RCC 7860 (cell line): Measurements from ENCODE around the gene LAGE3.

Experiments
- DNase-seq: peaks from one replicate; pipeline ENCODE4 v3.0.0-alpha.2; 2015; ENCODE audit warnings: low spot score
- FAIRE-seq: peaks from 2 replicates; lab custom pipeline; 2012; peaks lifted over from hg19 to GRCh38; lab: Jason Lieb, UNC

Gene LAGE3

DNA sequence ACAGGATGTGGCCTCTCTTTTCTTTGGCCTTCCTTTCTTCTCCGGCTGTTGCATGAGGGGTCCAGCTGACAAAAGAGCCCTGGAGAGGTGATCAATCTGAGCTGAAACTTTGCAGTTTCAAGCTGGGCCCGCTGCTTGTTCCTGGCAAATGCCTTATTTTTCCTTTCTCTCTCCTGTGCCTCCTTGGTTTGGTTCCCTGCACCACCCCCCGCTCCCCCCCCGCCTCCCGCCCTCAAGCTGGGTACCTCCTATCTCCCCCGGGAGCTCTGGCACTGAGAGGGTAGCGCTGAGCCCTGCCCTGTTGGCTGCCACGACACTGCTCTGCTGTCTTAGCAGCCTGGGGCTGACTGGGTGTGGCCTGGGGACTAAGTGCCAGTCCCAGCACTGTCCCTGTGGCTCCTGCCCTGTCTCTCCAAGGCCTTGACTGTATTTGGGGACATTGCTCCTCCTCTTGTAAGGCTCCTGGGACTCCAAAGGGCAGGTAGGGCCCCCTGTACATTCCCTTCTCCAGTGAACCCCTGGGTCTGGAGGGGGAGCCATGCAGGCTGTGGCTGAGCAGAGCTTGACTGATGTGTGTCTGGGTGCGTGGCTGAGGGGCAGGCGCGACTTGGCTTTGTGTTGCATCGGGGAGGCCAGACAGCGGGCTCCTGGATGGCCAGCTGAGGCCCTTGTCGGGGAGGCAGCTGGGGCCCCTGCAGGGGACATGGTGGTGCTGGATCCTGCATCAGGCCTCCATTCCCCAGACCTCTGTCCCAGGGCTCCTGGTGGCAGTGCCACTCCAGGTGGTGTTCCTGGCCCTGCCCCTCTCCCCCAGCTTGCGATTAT is 19.9 kb downstream of the LAGE3 start:
- FAIRE-seq, result no peak
- DNase-seq, result peak; percentile 27

DNA sequence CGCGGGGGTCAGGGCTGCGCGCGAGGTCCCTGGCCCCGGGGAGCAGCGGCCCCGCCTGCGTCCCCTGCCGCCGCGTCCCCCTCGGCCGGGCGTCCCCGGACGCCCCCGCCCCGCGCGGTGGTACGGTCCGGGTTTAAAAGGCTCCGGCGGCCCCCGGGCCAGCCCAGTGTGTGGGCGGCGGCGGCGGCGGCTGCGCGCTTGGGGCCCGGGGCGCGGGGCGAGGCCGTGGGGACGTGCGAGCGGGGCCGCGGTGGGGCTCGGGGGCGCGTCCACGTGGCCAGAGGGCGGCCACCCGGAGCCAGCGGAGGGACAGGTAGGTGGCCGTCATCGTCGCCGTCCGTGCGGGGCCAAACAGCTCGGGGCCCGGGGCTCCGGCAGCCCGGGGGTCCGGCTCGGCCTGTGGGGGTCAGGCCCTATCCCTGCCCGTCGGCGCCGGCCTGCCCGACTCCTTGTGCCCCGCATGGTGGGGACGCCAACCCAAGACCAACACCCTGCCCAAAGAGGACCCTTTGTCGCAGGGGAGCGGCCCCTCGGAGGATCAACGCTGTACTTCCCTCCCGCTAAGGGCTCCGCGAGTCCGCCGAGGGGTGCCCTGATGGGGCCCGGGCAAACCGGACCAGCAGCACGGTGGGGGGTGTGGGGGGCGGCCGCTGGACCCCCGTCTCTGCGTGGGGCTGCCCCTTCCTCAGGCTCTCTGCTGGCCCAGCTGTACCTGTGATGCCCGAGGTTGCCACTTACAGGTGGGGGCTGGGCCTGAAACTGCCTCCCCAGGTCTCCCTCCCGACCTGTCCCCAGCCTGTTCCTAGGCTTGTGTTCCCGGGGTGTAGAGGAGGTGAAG is 20.7 kb downstream of the LAGE3 start, which contains the start of gene PLXNA3:
Gene PLXNA3 (plus strand): TSS at position 166 of the 838 bp plus-strand sequence. CDS start 1,903 bp downstream, outside the sequence.
- FAIRE-seq (no peak), DNase-seq (no peak)

DNA sequence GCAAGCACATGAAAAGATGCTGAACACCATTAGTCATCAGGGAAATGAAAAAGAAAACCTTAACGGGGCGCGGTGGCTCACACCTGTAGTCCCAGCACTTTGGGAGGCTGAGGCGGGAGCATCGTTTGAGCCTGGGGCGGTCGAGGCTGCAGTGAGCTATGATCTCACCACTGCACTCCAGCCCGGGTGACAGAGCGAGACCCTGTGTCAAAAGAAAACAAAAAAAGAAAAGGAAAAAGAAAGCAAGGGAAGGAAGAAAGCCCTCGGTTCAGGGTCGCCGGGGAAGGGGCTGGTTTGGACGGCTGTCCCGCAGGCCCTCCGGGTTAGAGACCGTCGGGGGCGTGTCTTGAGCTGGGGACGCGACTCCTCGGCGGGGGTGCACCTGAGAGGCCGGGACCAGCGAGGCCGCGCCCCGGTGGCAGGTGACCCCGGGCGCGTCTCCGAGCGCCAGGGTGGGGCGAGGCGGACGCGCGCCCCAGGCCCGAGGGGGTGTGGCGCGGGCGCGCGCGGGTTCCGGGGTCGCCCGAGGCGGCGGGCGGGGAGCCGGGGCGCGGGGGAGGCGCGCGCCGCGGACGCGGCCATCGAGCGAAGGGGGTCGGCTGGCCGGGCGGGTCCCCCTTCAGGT is 21.5 kb downstream of the LAGE3 start:
- no peak for FAIRE-seq

DNA sequence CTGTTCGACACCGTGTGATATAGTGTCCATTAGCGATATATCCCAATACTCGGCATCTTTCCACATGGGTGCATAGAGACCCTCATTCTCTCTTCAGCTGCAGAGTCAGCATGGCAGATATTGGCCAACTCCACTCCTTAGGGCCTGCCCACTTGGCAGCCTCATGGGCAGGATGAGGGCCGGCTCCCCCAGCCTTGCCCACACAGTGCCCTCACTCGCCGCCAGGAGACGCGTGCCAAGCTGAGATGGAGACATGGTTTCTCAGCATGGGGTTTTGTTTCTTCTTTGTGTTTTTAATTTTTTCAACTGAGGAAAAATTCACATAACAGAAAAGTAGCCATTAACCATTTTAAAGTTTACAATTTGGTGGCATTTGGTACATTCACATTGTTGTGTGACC is 26.3 kb downstream of the LAGE3 start:
- FAIRE-seq (no peak), DNase-seq (no peak)

More for the DNA sequence above, 21.5 kb downstream of the LAGE3 start:
- DNase-seq, result no peak

DNA sequence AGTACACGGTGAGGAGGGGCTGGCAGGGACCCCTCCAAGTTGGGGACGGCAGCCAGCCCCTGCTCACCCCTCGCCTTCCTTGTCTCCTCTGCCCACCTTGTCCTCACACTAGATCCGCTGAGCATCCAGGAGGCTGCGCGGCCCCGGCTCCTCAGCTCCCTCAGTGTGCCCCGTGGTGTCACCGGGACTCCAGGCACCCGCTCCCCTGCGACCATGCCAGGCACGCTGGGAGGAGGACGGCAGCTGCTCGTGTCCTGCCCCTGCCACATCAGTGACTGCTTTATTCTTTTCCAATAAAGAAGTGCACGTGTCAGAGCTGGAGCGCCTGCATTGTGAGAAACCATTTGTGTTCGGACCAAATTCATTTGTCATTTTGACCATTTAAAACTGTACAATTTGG is 28.8 kb downstream of the LAGE3 start:
- no peak for DNase-seq
- no peak for FAIRE-seq

DNA sequence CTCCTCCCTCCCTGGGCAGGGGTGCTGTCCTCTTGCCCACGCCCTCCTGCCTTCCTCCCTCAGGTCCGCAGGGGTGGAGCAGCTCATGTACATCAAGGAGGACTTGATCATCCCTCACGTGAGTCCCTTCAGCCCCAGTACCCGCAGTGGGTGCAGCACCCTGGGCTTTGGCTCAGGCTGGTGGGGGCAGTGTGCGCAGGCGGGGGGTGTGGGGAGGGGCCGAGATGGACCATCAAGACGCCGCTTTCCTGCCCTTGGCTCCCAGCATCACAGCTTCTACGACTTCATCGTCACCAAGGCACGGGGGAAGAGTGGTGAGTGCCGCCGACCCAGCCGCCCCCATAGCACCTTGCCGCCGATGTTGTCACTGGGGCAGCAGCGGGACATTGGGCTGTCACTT is 29.5 kb downstream of the LAGE3 start:
- FAIRE-seq (no peak), DNase-seq (no peak)

DNA sequence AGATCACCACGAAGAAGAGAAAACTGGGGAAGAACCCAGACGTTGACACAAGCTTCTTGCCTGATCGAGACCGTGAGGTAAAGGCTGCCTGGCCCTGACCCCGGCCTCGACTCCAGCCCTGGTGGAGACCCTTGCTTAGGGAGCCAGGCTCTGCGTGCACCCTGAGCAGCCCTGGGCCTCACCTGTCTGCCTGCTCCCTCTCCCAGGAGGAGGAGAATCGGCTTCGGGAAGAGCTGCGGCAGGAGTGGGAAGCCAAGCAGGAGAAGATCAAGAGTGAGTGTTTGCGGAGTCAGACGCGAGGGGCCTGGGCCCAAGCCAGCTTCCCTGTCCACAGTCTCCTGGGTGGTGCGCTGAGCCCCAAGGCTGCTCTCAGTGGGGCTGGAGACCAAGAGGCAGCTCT is 30.6 kb downstream of the LAGE3 start:
- DNase-seq, result no peak
- no peak for FAIRE-seq

DNA sequence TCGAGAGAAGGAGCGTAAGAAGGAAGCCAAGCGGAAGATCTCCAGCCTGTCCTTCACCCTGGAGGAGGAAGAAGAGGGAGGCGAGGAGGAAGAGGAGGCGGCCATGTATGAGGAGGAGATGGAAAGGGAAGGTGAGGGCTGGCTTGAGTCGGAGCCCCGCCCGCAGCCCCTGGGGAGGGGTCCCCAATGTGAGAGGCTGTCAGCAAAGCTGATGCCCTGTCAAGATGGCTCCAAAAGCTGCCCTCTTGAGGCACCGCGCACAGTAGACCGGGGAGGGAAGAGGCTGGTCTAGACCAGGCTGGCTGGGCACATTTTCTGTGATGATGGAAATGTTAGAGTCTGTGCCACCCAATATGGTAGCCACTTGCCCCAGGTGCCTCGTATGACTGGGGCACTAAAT is 32.7 kb downstream of the LAGE3 start:
- FAIRE-seq (no peak), DNase-seq (no peak)

DNA sequence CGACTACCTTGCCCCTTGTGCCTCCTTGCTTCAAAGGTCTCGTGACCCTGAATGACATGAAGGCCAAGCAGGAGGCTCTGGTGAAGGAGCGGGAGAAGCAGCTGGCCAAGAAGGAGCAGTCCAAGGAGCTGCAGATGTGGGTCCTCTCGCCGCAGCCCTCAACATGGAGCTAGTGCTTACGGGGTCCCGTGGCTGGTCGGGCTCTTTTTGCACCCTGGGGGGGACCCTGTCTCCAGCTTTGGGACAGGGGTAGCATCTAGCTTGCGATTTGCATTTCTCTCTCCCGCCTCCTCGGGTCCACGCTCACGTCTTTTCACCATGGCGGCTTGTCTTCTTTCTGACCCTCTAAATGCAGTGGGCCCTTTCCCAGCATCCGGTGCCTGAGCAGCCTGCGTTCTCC is 33.3 kb downstream of the LAGE3 start:
- no peak for FAIRE-seq
- DNase-seq, result no peak

DNA sequence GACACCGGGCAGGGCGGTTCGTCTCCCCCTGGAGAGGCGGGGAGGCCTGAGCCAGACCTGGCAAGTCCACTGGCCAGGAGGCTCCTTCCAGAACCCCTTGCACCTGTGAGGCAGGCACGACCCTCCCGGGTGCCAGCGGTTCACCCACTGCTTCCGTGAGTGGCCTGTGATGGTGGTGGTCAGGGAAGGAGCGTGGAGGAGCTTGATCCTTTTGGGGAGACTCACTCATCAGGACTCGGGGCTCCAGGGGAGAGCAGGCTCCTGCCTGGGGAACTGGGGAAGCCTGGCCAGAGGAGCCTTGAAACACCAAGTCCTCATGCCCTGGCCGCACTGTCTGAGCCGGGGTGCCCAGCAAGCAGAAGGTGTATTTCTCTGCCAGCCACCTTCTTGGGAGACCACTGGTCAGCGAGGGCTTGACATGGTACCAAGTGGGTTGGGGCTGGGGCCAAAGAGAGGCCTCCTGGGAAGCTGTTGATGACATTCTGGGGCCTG is 34.3 kb downstream of the LAGE3 start:
- FAIRE-seq, result no peak

DNA sequence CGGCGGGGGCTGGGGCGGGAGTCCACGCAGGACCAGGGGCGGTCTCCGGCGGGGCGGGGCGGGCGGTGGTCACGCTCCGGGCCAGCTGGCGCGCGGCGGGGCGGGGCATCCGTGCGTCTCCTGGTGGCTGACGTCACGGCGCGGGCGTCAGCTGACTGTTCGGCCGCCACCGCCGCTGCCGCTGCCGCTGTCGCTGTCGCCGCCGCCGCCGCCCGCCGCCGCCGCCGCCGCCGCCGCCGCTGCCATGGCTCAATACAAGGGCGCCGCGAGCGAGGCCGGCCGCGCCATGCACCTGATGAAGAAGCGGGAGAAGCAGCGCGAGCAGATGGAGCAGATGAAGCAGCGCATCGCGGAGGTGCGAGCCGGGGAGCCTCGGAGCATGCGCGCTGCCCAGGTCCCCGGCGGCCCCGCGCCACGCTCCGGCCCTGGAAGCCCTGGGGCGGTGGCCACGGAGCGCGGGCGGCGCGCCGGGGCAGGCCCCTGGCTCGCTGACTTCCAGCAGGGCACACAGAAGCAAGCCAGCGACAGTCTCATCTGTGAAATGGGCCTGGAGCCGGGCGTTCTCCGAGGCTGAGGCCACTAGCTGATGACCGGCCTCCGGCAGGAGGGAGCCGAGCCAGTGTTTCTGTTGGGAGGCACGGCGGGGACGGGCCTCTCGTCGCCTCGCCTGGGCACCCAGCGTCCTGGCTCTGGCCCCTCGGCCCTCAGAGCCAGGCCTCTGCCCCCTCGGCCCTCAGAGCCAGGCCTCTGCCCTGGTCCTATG is 34.9 kb downstream of the LAGE3 start, which contains the start of gene FAM50A:
Gene FAM50A (plus strand): TSS at position 150 of the 763 bp plus-strand sequence. CDS start 95 bp downstream, at position 245.
- FAIRE-seq (no peak), DNase-seq (peak; percentile 20)

More for the DNA sequence above, 34.3 kb downstream of the LAGE3 start:
- DNase-seq, result no peak

DNA sequence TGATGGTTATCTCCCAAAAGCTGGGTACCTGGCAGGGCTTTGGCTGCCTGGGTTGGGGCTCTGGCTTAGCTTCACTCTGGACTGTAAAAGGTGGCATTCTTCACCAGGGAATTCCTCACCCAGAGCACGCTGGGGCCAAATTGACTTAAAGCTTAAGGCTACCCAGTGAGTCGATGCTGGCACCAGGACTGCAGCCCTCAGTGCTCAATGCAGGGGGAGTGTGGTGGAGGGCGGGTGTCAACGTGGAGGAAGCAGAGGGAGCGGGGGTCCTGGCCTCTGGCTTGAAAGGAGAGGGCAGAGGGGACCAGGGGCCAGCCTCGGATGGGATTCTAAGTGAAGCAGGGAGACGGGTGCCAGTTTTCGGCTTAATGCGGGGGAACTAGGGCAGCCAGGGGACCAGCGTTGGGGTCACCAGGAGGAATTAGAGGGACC is 35.6 kb downstream of the LAGE3 start:
- DNase-seq, result no peak
- FAIRE-seq, result no peak

DNA sequence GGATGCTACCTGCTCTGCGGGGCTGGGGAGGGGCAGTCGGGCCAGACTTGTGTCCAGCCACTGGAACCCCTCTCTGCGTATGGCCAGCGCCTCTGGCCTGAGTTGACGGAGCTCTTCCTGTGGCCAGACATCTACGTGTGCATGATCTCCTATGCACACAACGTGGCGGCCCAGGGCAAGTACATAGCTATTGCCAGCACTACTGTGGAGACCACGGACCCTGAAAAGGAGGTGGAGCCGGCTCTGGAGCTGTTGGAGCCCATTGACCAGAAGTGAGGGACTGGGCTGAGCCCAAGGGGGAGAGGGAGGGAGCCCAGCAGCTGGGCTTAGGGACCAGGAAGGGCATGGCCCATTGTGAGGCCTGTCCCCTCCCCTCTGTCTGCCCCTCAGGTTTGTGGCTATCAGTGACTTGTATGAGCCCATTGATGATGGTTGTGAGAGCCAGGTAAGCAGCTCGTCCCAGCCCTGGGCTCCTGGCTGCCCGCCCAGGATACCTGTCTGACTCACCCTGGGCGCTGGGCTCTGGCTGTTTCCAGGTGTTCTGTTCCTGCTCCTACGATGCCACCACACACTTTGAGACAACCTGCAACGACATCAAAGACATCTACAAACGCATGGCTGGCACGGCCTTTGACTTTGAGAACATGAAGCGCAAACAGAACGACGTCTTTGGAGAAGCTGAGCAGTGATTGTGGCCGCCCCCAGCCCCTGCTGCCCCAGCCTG is 36.9 kb downstream of the LAGE3 start:
- DNase-seq (no peak), FAIRE-seq (no peak)

DNA sequence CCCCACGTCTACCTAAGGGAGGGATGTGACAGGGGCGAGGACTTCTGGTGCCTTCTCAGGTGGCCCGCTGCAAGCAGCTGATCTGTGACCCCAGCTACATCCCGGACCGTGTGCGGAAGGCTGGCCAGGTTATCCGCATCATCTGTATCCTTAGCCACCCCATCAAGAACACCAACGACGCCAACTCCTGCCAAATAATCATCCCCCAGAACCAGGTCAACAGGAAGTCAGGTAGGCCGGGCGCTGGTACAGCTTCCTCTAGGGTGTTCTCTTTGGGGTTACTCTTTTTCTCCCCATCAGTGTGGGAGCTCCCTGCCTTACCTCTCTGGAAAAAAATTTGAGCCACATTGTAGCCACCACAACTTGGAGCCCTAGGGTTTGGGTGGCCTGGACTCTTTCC is 37.5 kb downstream of the LAGE3 start:
- no peak for FAIRE-seq
- no peak for DNase-seq

DNA sequence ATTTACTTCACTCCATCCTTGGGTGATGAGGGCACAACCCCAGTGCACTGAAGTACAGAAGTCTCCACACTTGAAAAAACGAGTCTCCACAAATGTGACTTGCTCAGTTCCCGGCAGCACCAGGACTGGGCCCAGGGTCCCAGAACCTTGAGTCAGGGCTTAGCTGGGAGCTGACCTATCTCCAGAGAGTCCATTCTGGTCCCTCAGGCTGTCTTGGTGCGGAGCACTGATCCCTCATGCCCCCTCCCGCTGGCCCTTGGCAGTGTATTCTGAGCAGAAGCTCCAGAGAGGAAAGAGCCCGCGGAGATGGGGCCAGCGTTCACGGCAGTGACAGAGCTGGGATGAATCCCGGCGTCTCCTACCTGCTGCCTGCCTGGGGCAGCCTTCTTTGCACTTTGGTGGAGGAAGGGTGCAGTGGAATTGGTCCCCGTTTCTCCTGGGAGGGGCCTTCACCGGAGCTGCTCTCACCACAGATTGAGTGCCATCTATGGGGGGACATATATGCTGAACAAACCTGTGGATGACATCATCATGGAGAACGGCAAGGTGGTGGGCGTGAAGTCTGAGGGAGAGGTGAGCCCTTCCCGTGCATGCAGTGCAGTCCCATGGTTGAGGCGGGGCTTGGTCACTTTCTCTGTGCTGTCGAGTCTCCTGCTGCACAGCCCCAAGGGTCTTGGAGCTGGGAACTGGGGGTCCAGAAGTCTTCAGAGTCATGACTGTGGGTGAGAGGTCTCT is 38.3 kb downstream of the LAGE3 start:
- FAIRE-seq (no peak), DNase-seq (no peak)

DNA sequence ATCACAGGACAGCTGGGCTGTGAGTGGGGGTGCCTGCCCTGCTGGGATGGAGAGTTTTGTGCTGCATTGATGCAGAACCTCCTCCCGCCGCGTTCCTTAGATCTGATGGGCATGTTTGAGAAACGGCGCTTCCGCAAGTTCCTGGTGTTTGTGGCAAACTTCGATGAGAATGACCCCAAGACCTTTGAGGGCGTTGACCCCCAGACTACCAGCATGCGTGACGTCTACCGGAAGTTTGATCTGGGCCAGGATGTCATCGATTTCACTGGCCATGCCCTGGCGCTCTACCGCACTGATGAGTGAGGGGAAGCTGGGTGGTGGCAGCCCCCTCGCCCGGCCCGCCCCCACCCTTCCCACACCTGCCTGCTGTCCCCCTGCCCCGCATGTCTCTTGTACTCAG is 39.2 kb downstream of the LAGE3 start:
- FAIRE-seq (no peak), DNase-seq (no peak)

DNA sequence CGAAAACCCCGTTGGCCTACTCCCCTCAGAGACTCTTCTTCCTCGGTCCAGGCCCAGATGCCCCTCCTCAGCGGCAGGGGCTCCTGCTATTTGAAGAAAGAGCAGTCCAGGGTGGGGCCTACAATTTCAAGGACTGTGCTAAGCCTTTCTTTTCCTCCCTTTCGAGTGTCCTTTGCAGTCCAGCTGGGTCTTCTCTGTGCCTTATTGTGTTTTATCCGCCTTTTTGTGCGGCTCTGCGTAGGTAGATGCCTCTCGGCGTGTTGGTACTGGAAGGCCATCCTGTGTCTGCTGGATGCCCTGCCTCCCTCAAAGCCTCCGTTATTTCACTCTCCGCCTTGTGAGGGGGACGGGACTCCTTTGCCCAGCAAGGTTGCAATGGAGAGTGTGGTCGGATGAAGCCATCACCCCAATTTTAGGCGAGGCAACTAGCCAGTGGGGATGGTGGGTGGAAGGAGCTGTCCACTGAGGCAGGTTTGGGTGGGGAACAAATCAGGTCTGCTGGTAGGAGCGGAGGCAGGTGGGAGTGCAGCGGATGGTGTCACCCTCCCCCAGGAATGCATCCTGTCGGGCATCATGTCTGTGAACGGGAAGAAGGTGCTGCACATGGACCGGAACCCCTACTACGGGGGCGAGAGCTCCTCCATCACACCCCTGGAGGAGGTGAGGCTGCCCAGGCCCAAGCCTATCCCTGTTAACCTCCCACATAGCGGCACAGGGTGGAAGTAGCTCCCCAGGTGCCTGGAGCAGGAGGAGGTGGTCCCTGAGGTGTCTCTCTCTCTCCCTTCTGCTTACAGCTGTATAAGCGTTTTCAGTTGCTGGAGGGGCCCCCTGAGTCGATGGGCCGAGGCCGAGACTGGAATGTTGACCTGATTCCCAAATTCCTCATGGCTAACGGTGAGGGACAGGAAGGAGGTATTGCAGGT is 40.8 kb downstream of the LAGE3 start:
- DNase-seq (no peak), FAIRE-seq (no peak)
